ENCODE results near the gene CAMK2G. TPM values are rescaled to one million over a fixed set of nuclear protein-coding genes. Genes with fewer than 3 reads are reported as not detected.

Gene CAMK2G
- total and polyA plus RNA-seq, 11 donors: 8.0 to 18.6 (median 14.5) TPM

DNA sequence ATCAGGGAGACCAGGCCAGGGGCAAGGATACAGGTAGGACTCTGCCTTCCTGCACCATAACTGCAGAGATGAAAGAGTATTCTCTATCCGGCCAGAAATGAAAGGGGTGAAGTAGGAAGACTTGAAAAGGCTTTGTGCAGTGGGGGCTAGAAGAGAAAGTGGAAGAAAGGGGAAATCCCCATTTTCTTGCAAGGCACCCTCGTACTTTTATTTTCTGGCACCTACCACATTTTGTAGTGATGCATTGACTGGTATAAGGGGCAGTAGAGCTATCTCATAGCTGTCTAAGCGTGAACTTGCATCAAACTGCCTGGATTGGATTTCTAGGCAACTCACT, 752 bp upstream of the CAMK2G start:
- WGBS, 4 donors: 48 to 54% (median 51%) methylated on average over 3 of the region's 3 CpGs
- peaks cover 0 to 37% (median 14%) of the 10 kb centered on the region in 12 donors for H3K4me1 ChIP-seq
- H3K36me3 ChIP-seq: peaks cover 0 to 17% (median 5%) of the 10 kb centered on the region in 9 donors
- no peaks in the 10 kb centered on the region for H3K27me3 ChIP-seq
- peak overlapping the region; percentile 46 to 96 (median 83) for H3K4me3 ChIP-seq
- ATAC-seq (no peak), DNase-seq (no peak)
- H3K27ac ChIP-seq: peak overlapping the region in 7 of 12 donors; percentile 31 to 83 (median 64)
- intact Hi-C loops (cut with DNase I): loop anchor here in 1 of 10 donors (5.0 kb wide), 1 partner anchor 103 kb away; a partner anchor contains a TSS
- no peaks in the 10 kb centered on the region for H3K9me3 ChIP-seq
- no peak for TF ChIP-seq POLR2A (IDR thresholded peaks at IDR 0.05)
- TF ChIP-seq, protein P1, sequence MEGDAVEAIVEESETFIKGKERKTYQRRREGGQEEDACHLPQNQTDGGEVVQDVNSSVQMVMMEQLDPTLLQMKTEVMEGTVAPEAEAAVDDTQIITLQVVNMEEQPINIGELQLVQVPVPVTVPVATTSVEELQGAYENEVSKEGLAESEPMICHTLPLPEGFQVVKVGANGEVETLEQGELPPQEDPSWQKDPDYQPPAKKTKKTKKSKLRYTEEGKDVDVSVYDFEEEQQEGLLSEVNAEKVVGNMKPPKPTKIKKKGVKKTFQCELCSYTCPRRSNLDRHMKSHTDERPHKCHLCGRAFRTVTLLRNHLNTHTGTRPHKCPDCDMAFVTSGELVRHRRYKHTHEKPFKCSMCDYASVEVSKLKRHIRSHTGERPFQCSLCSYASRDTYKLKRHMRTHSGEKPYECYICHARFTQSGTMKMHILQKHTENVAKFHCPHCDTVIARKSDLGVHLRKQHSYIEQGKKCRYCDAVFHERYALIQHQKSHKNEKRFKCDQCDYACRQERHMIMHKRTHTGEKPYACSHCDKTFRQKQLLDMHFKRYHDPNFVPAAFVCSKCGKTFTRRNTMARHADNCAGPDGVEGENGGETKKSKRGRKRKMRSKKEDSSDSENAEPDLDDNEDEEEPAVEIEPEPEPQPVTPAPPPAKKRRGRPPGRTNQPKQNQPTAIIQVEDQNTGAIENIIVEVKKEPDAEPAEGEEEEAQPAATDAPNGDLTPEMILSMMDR (IDR thresholded peaks at IDR 0.05): no peak

DNA sequence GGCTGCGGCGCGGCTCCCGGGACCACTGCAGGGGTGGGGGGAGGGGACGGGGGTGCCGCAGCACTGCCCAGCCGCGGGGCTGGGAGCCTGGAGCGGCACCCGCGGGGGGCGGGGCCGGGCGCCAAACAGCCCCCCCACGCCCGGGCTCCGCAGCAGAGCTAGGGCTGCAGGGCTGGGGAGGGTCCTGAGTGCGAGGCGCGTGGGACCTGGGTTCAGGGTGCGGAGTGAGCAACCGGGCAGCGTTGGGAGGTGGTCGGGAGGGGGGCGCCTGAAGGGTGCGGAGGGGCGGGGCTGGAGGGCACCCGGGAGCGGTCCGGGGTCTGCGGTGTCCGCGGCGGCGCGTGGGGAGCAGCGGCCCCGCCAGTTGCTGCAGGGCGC, 528 bp downstream of the CAMK2G start:
- H3K4me3 ChIP-seq: peak overlapping the region; percentile 61 to 96 (median 83)
- peak overlapping the region in 6 of 12 donors; percentile 45 to 77 (median 60) for H3K27ac ChIP-seq
- 2 to 10% (median 3%) methylated on average over 7 to 39 of the region's 39 CpGs; no CpG with 5 or more reads in 1 of the 4 donors for WGBS, 4 donors
- no peaks in the 10 kb centered on the region for H3K9me3 ChIP-seq
- DNase-seq (no peak), ATAC-seq (peak in 2 of 4 donors; percentile 1 to 5)
- peaks cover 0 to 30% (median 8%) of the 10 kb centered on the region in 9 donors for H3K36me3 ChIP-seq
- intact Hi-C loops (cut with DNase I): no loop called here
- H3K4me1 ChIP-seq: peaks cover 0 to 34% (median 12%) of the 10 kb centered on the region in 12 donors
- H3K27me3 ChIP-seq: no peaks in the 10 kb centered on the region
- TF ChIP-seq, protein P1 (IDR thresholded peaks at IDR 0.05): no peak
- TF ChIP-seq POLR2A (IDR thresholded peaks at IDR 0.05): no peak

DNA sequence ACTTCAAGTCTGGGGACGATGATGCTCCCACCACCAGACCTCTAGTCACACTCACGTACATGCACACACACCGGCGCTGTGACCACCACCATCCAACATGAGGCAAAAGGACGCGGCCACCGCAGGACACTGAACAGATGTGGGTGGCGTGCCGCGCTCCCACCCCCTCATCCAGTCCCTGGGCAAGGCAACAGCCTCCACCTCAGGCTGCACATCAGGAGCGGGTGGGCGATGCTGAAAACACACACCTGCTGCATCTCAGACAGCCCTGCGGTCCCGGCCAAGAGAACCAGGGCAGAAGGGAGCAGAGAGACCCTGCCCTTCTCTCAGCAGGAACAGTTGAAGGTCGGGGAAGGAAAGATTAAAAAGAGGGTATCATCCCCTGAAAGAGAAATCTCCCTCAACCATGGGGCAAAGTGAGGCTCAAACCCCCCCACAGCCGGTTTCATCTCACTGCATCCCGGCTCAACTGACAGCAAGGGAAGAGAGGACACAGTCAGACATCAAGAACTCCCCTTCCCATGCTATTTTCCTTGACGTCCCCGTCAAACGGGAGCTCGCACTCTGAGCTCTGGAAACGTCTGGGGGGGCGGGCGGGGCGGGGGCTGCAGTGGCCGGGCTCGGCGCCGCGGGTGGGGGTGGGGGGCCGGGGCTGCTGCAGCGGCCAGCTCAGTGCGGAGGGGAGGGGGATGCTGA, 1.1 kb downstream of the CAMK2G start:
- Histone ChIP-seq H3K4me1 (peaks cover 0 to 39% (median 14%) of the 10 kb centered on the region in 12 donors), H3K27me3 (no peaks in the 10 kb centered on the region), H3K4me3 (peak overlapping the region in 11 of 12 donors; percentile 61 to 96 (median 84)), H3K9me3 (no peaks in the 10 kb centered on the region), H3K27ac (peak overlapping the region in 3 of 12 donors; percentile 50 to 77 (median 67)), H3K36me3 (peaks cover 0 to 31% (median 8%) of the 10 kb centered on the region in 9 donors)
- 43 to 81% (median 60%) methylated on average over 18 to 33 of the region's 33 CpGs for WGBS, 4 donors
- intact Hi-C loops (cut with DNase I): no loop called here
- ATAC-seq: no peak
- DNase-seq: no peak
- TF ChIP-seq POLR2A (IDR thresholded peaks at IDR 0.05): no peak
- TF ChIP-seq, protein P1 (IDR thresholded peaks at IDR 0.05): no peak

DNA sequence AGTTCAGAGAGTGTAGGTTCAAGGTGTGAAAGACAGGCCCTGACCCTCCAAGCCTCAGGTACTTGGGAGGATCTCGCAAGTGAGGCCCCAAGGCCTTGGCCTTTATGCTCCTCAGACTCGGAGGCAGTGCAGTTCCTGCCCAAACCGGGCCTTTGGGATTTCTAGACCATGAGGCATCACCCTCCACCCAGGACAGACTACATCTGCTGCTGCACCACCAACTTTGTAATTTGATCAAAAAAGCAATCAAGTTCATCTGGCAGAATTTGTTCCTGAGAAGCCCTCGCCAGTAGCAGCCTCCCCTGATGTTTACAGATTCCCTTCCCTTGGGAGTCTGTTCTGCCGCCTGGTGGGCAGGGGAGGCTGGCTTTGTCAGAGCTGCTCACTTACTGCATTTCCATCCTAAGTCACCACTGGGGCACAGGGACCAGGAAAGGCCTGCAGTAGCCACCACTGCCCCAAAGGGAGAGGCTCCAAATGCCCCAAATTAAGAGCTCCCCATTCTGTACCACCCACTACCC, 2.1 kb downstream of the CAMK2G start:
- TF ChIP-seq, protein P1 (IDR thresholded peaks at IDR 0.05): no peak
- no peak for TF ChIP-seq POLR2A (IDR thresholded peaks at IDR 0.05)
- Histone ChIP-seq H3K36me3 (peaks cover 0 to 31% (median 8%) of the 10 kb centered on the region in 9 donors), H3K9me3 (no peaks in the 10 kb centered on the region), H3K27ac (peak overlapping the region in 1 of 12 donors; percentile 77), H3K4me1 (peaks cover 2 to 50% (median 20%) of the 10 kb centered on the region in 12 donors), H3K27me3 (no peaks in the 10 kb centered on the region), H3K4me3 (peak overlapping the region in 1 of 12 donors; percentile 78)
- no peak for DNase-seq
- 75 to 86% (median 84%) methylated on average over 5 of the region's 5 CpGs for WGBS, 4 donors
- no peak for ATAC-seq
- intact Hi-C loops (cut with DNase I): no loop called here

Measured in heart left ventricle (tissue), 16 donors.